NCI-H345 (cell line): Measurements from ENCODE around the gene FXYD5.
A peak's percentile ranks its signal among the peaks of the same experiment; 100 is the strongest.
"Not testable (repeated sequence)": the region's sequence is repeated elsewhere in the genome, so short reads cannot be mapped to it uniquely, and the experiment has no call there.

Experiments
- DNase-seq: peaks from one replicate; lab custom pipeline; 2025; lab: John Stamatoyannopoulos, UW

The FXYD5 gene

DNA sequence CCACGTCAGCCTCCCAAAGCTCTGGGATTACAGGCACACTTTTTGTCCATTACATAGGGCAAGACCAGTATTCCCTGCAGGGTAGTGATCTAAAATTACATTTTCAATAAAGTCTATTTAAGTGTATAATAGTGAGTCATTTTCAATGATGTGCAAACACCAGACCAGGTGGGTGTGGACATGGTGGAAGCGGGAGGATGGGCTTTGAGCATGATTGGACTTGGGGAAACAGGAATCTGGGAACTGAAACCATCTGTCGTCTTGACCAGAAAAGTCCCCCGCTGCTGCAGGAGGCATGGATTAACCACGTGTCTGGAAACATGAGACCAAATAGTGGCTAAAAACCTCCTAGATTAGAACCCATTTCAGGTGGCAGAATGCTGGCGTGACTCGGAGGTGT lies 34.0 kb upstream of the FXYD5 start:
- no peak for DNase-seq

GRCh38 chr19:35120898-35121297 lies 33.6 kb upstream of the FXYD5 start:
- no peak for DNase-seq

DNA sequence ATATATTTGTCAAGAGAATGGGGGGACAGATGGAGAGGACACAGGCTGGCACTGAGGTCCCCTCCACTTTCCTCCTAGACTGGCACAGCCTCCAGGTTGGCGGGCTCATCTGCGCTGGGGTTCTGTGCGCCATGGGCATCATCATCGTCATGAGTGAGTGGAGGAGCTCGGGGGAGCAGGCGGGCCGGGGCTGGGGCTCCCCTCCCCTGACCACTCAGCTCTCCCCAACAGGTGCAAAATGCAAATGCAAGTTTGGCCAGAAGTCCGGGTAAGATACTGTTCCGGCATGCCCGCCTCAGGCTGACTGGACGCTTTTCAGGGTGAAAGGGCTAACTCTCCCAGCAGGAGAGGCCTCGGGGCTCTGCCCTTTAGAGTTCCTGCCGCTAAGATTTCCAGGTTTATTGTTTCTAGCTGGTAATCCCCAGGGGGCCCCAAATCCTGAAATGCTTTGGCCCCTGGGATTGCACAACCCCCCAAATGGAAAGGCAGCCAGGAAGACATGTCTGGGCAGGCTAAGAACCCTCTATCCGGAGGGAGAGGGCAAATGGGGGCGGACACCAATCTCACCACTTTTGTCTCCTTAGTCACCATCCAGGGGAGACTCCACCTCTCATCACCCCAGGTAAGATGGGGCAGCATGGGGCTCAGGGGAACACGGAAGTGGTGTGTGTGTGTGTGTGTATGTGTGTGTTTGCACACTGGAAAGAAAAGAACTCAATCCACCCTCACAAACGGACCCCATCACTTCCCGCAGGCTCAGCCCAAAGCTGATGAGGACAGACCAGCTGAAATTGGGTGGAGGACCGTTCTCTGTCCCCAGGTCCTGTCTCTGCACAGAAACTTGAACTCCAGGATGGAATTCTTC lies 31.6 kb upstream of the FXYD5 start:
- no peak for DNase-seq

DNA sequence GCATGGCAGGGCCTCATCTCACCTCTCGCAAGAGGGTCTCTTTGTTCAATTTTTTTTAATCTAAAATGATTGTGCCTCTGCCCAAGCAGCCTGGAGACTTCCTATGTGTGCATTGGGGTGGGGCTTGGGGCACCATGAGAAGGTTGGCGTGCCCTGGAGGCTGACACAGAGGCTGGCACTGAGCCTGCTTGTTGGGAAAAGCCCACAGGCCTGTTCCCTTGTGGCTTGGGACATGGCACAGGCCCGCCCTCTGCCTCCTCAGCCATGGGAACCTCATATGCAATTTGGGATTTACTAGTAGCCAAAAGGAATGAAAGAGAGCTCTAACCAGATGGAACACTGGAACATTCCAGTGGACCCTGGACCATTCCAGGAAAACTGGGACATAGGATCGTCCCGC lies 31.0 kb upstream of the FXYD5 start:
- DNase-seq, result no peak

- DNase-seq, result peak; percentile 91
Measured at GRCh38 chr19:35124098-35125060, 30.2 kb upstream of the FXYD5 start.

- DNase-seq, result no peak
Measured at GRCh38 chr19:35125270-35125717, 29.2 kb upstream of the FXYD5 start.

DNA sequence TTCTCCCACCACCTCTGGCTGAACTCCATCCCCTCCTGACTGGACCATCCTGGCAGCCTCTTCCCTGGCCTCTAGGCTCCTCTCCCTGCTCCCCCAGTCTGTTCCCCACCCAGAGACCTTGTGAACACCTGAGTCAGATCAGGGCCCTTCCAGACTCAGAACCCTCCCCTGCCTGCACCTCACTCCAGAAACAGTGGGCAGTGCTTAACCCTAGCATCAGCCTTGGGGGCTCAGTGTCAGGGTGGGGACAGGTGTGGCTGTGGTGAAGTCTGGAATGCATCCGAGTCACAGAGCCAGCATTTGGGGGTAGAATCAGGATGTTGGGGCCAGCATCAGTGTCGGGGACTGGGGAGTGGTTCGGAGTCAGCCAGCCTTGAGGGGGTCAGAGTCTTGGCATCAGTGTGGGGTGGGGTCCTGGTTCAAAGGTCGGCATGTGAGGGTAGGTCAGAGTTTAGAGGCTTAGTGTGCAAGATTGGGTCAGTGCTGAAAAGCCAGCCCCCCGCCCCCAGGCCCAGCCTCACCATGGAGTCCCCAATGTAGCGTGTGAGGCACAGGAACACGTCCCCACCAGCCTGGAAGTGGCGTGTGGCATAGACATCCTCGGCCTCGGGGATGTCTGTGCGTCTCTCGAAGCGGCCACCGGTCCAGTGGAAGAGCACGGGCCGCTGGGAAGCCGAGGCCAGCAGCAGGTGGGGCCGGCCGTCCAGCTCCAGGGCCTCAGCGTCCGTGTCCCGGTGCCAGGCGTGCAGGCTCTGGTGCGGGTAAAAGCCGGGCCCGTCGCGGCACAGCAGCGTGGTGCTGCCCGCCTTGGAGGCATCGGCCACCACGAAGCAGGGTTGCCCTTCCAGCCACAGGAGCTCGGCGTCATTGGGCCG lies 28.5 kb upstream of the FXYD5 start:
- DNase-seq, result no peak

GRCh38 chr19:35126624-35126959 lies 27.9 kb upstream of the FXYD5 start:
- DNase-seq, result no peak

GRCh38 chr19:35127871-35128270 lies 26.7 kb upstream of the FXYD5 start:
- DNase-seq, result no peak

DNA sequence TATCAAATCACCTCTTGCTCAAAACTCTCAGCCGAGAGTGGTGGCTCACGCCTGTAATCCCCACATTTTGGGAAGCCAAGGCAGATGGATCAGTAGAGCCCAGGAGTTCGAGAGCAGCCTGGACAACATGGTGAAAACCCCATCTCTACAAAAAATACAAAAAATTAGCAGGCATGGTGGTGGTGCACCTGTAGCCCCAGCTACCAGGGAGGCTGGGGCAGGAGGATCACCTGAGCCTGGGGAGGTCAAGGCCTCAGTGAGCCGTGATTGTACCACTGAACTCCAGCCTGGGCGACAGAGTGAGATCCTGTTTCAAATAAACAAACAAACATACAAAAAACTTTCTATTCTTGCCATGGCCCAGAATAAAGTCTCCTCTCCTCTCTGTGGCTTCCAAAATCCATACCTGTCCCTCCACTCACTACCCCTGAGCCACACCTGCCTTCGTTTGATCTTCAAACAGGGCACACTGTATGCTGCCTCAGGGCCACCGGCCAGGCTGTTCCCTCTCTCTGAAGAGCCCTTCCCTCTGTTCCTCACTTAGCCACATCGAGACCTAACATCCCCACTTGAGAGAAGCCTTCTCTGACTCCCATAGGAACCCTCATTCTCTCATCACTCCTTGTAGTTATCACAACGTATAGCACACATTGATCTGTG lies 26.0 kb upstream of the FXYD5 start:
- DNase-seq, result no peak

GRCh38 chr19:35129724-35130274 lies 24.7 kb upstream of the FXYD5 start:
- not testable (repeated sequence) for DNase-seq

DNA sequence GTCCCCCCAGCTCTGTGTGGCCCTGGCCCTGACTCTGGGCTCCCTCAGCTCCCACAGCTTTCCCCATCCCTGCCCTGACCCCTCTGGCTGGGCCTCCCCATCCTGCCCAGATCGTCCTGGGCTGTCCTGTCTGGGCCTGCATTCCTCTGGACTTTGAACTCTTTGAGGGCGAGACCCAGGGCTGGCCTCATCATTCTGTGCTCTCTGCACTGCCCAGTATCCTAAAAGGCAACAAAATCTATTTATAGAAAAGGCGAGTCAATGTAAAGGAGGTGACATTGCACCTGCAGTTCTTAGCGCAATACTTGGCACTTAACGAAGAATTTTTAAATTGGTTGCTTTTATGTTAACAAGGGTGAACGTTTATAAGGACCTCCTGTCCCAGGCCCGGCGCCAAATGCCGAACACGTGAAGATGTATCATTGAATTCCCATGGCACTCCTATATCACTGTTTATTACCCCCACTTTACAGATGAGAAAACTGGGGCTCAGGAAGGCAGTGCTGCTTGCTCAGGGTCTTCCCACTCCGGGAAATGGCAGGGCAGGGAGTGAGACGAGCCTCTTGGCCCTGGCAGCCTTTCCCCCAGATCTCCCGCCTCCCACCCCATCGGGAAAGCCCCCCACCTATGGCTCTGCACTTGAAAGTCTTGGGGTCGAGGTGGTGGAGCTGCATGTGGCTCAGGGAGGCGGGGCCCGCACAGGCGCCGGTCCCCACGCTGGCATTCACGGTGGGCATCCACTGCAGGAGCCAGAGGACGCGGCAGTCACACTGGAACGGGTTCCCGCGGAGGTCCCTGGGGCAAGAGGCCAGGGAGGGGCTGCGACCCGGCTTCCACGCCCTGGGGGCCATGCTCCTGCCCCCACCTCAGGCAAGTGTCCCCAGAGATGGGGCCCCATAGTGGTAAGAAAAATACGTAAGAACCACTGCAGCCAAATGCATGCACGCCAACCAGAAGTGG lies 23.5 kb upstream of the FXYD5 start:
- DNase-seq, result no peak

GRCh38 chr19:35132254-35132653 lies 22.3 kb upstream of the FXYD5 start:
- no peak for DNase-seq

GRCh38 chr19:35133826-35134225 lies 20.7 kb upstream of the FXYD5 start:
- DNase-seq, result no peak

DNA sequence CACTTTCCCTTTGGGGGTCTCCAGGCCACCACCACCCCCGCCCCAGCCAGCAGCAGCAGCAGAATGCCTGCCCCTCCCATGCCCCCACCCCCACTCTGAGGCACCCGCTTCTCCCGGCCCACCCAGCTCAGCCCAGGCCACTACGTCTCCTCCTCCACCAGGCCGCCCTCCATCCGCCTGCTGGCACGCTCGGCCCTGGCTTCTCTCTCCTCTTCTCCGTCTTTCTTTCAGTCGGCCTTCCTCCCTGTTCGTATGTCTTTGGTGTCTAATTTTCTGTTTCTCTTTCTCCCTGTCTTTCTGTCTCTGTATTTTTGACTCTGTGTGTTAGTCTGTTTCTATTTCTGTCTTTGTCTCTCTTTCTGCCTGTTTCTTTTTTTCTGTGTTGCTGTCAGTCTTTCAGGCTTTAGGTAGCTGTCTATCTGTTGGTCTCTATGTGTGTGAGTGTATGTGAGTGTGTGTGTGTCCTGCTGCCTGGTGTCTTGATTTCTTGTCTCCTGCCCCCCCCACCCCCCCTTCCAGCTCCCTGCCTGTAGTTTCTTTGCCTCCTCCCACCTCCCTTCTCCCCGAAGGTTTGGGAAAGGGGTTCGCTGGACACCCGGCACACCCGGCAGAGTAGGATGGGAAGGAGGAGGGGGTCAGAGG lies 19.8 kb upstream of the FXYD5 start, which contains the start of gene LGI4:
Gene LGI4 (minus strand): TSS at position 459 of the 642 bp plus-strand sequence. CDS start 379 bp downstream, at position 80.
- no peak for DNase-seq

- peak; percentile 76 for DNase-seq
Measured at GRCh38 chr19:35135389-35135909, 19.1 kb upstream of the FXYD5 start.

- no peak for DNase-seq
Measured at GRCh38 chr19:35136231-35136630, 18.3 kb upstream of the FXYD5 start.

- no peak for DNase-seq
Measured at GRCh38 chr19:35136977-35137702, 17.4 kb upstream of the FXYD5 start.
